Fibroblast of lung (primary cell): ENCODE results near the gene SNPH.

Experiments used
- CTCF ChIP-seq, 2 donors: IDR thresholded peaks in 1 of 2; conservative IDR thresholded peaks in 1 of 2; 1 replicate in 1 of 2; 2 replicates in 1 of 2; pipeline ENCODE4 v1.5.1; 2011 to 2012; ENCODE audit warnings: low read length in 2 of 2, control low read depth in 1 of 2, inconsistent platforms in 1 of 2, low read depth in 1 of 2, mild to moderate bottlenecking in 1 of 2
- EZH2 ChIP-seq: IDR thresholded peaks from 2 replicates; pipeline ENCODE4 v1.5.1; 2012; ENCODE audit warnings: low read length, control low read depth, mild to moderate bottlenecking; ENCODE audit errors: missing control alignments

GRCh38 chr20:1264727-1265126 lies 1.4 kb upstream of the SNPH start:
- TF ChIP-seq CTCF (conservative IDR thresholded peaks at IDR 0.05 in 1 of 2, IDR thresholded peaks at IDR 0.05 in 1 of 2; ENCODE audit: low read depth in 1 of 2, low read length in 2 of 2): no peak
- no peak for TF ChIP-seq EZH2
